Trophoblast cell (in vitro differentiated cells and primary cell): Measurements from ENCODE around the gene COQ6.

ENCODE experiments used
- DNase-seq, 2 donors: peaks; one replicate each; pipeline ENCODE4 v3.0.0-alpha.2; 2016
- H2AFZ ChIP-seq: 2 replicates; pipeline ENCODE4 v1.6.1; 2013; ENCODE audit warnings: low read length, moderate library complexity, mild to moderate bottlenecking; ENCODE audit not compliant: insufficient read depth, poor library complexity
- H2AK5ac ChIP-seq: 2 replicates; pipeline ENCODE4 v1.6.1; 2013; ENCODE audit warnings: mild to moderate bottlenecking, low read length
- H2BK120ac ChIP-seq: 2 replicates; pipeline ENCODE4 v1.6.1; 2013; ENCODE audit warnings: low read length, mild to moderate bottlenecking, moderate library complexity; ENCODE audit not compliant: insufficient read depth, poor library complexity
- H2BK12ac ChIP-seq: 2 replicates; pipeline ENCODE4 v1.6.1; 2013; ENCODE audit warnings: mild to moderate bottlenecking, low read length, moderate library complexity
- H2BK5ac ChIP-seq: 2 replicates; pipeline ENCODE4 v1.6.1; 2013; ENCODE audit warnings: low read length, low read depth, moderate library complexity, mild to moderate bottlenecking; ENCODE audit not compliant: poor library complexity
- H3K14ac ChIP-seq: 2 replicates; pipeline ENCODE4 v1.6.1; 2013; ENCODE audit warnings: mild to moderate bottlenecking, low read length
- H3K18ac ChIP-seq: 2 replicates; pipeline ENCODE4 v1.6.1; 2013; ENCODE audit warnings: mild to moderate bottlenecking, low read length
- H3K23ac ChIP-seq: 2 replicates; pipeline ENCODE4 v1.6.1; 2013; ENCODE audit warnings: low read length
- H3K27ac ChIP-seq: 2 replicates; pipeline ENCODE4 v1.5.1; 2013; ENCODE audit warnings: low read depth, mild to moderate bottlenecking, inconsistent platforms, low read length, moderate library complexity
- H3K27me3 ChIP-seq: 2 replicates; pipeline ENCODE4 v1.6.1; 2013; ENCODE audit warnings: inconsistent platforms, mild to moderate bottlenecking, low read length, moderate library complexity; ENCODE audit not compliant: insufficient read depth
- H3K36me3 ChIP-seq, 2 experiments: 1 replicate in 1 of 2; 2 replicates in 1 of 2; pipeline ENCODE4 v1.6.1; 2013; ENCODE audit warnings: low read length in 2 of 2, mild to moderate bottlenecking in 2 of 2, moderate library complexity in 1 of 2; ENCODE audit not compliant: insufficient read depth in 2 of 2, control insufficient read depth in 1 of 2
- H3K4ac ChIP-seq: 2 replicates; pipeline ENCODE4 v1.6.1; 2013; ENCODE audit warnings: low read depth, mild to moderate bottlenecking, low read length, moderate library complexity
- H3K4me1 ChIP-seq, 2 experiments: 1 replicate in 1 of 2; 2 replicates in 1 of 2; pipeline ENCODE4 v1.6.1; 2013; ENCODE audit warnings: low read length in 2 of 2, mild to moderate bottlenecking in 2 of 2, moderate library complexity in 1 of 2; ENCODE audit not compliant: insufficient read depth in 2 of 2, control insufficient read depth in 1 of 2
- H3K4me2 ChIP-seq: 2 replicates; pipeline ENCODE4 v1.6.1; 2013; ENCODE audit warnings: inconsistent platforms, mild to moderate bottlenecking, low read length, moderate library complexity
- H3K4me3 ChIP-seq: 2 replicates; pipeline ENCODE4 v1.5.1; 2013; ENCODE audit warnings: mild to moderate bottlenecking, low read depth, low read length, inconsistent platforms
- H3K79me1 ChIP-seq: one replicate; pipeline ENCODE4 v1.6.1; 2013; ENCODE audit warnings: low read length
- H3K79me2 ChIP-seq: 2 replicates; pipeline ENCODE4 v1.6.1; 2013; ENCODE audit warnings: low read length, mild to moderate bottlenecking; ENCODE audit not compliant: control insufficient read depth, insufficient read depth, poor library complexity
- H3K9ac ChIP-seq: 2 replicates; pipeline ENCODE4 v1.6.1; 2013; ENCODE audit warnings: mild to moderate bottlenecking, low read length
- H3K9me3 ChIP-seq: 2 replicates; pipeline ENCODE4 v1.6.1; 2013; ENCODE audit warnings: low read depth, mild to moderate bottlenecking, control low read depth, inconsistent platforms, low read length; ENCODE audit not compliant: insufficient read depth
- H4K12ac ChIP-seq: 2 replicates; pipeline ENCODE4 v1.6.1; 2013; ENCODE audit warnings: low read depth, mild to moderate bottlenecking, low read length, moderate library complexity
- H4K8ac ChIP-seq: 2 replicates; pipeline ENCODE4 v1.6.1; 2013; ENCODE audit warnings: low read depth, mild to moderate bottlenecking, low read length, moderate library complexity
- H4K91ac ChIP-seq: one replicate; pipeline ENCODE4 v1.6.1; 2013; ENCODE audit warnings: low read depth, mild to moderate bottlenecking, low read length, moderate library complexity
- WGBS: extraction: QIAGEN DNeasy Blood & Tissue Kit; methylation state at CpG from one replicate; pipeline ENCODE4 v1.1.7; 2013; ENCODE audit warnings: missing lambda C conversion rate; ENCODE audit not compliant: insufficient read length, insufficient coverage; ENCODE audit errors: extremely low coverage; 5-methylcytosine and 5-hydroxymethylcytosine counted together

The COQ6 gene

DNA sequence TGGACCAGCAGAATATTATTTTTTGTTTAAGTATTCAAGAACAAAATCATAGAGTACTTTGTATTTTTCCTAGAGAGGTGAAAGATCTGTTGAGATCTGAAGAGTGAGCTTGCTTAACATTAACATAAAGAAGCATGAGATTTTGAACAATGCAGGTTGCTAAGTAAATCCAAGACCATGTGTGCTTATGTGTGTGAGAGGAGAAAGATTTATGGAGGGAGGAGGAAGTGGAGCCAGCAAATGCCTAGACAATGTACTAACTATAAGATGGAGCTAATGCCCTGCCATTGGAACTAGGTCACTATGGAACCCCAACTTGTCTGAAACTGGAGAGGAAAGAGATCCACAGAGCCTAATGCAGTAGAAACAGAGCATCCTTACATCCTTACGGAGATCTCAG is 13.6 kb upstream of the COQ6 start:
- Histone ChIP-seq H2AK5ac (no peak overlapping the region), H3K18ac (no peak overlapping the region), H3K4me3 (no peak overlapping the region), H3K36me3 (peaks cover 6 to 20% of the 10 kb centered on the region in 2 experiments), H3K79me2 (no peaks in the 10 kb centered on the region), H3K4ac (no peak overlapping the region), H2BK120ac (no peak overlapping the region), H3K79me1 (no peaks in the 10 kb centered on the region), H2BK5ac (no peak overlapping the region), H3K4me2 (no peak overlapping the region), H4K12ac (no peak overlapping the region), H3K9ac (no peak overlapping the region), H4K91ac (no peak overlapping the region), H3K27ac (no peak overlapping the region), H3K14ac (no peak overlapping the region), H2BK12ac (no peak overlapping the region), H3K23ac (no peak overlapping the region), H3K4me1 (no peaks in the 10 kb centered on the region), H2AFZ (no peak overlapping the region), H3K9me3 (no peaks in the 10 kb centered on the region), H3K27me3 (no peaks in the 10 kb centered on the region), H4K8ac (no peak overlapping the region)
- no peak for DNase-seq
- WGBS = no CpG with 5 or more reads among the region's 1 CpG

DNA sequence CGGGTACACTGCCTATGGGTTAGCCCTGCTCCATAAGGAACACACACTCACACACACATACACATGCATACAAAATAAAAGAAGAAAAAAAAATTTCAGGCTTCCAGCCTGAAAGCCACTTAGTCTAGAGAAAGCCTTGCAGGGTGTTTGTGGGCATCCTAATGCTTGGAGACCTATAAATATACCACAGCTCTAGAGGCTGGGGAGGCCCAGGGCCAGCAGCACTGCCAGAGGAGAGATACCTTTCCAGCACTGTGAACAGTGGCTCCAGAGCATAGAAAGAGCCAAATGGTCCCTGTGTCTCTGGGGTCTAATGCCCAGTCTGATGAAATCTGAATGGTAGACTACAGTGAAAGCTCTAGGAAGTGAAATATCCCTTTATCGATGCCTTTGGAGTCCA is 13.1 kb upstream of the COQ6 start:
- Histone ChIP-seq H2AK5ac (no peak overlapping the region), H2BK120ac (no peak overlapping the region), H4K8ac (no peak overlapping the region), H2BK12ac (no peak overlapping the region), H3K4me3 (no peak overlapping the region), H3K14ac (no peak overlapping the region), H3K79me2 (no peaks in the 10 kb centered on the region), H2AFZ (no peak overlapping the region), H3K9ac (no peak overlapping the region), H3K4ac (no peak overlapping the region), H3K18ac (no peak overlapping the region), H2BK5ac (no peak overlapping the region), H3K27me3 (no peaks in the 10 kb centered on the region), H4K91ac (no peak overlapping the region), H3K27ac (no peak overlapping the region), H3K23ac (no peak overlapping the region), H3K79me1 (no peaks in the 10 kb centered on the region), H3K9me3 (no peaks in the 10 kb centered on the region), H4K12ac (no peak overlapping the region), H3K4me2 (no peak overlapping the region), H3K36me3 (peaks cover 6 to 16% of the 10 kb centered on the region in 2 experiments), H3K4me1 (no peaks in the 10 kb centered on the region)
- no peak for DNase-seq
- no CpG with 5 or more reads among the region's 2 CpGs for WGBS

DNA sequence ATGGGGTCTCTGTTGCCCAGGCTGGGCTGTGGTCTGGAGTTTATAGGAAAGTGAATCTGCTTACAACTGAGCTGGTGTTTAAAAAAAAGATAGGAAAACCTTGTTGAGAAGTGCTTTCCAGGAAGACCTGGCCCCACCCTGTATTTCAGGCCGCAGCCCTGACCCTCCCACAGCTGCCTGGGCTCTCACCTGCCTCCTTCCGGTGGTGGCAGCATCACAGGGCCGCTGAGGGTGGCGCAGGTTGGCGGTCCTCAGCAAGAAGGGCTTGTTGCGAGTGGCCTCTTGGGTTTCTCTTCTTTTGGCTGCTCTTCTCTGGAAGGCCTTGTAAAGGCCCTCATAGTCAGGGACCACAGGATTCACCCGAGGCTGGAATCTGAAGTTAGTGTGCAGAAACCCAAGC is 7.9 kb upstream of the COQ6 start:
- no peak overlapping the region for H3K14ac ChIP-seq
- H4K91ac ChIP-seq = no peak overlapping the region
- H3K27me3 ChIP-seq = no peaks in the 10 kb centered on the region
- no peak overlapping the region for H3K4ac ChIP-seq
- no peak overlapping the region for H4K8ac ChIP-seq
- H3K27ac ChIP-seq = no peak overlapping the region
- H3K79me2 ChIP-seq = no peaks in the 10 kb centered on the region
- H2AK5ac ChIP-seq = no peak overlapping the region
- H3K4me2 ChIP-seq = no peak overlapping the region
- no peak overlapping the region for H4K12ac ChIP-seq
- H2BK12ac ChIP-seq = no peak overlapping the region
- H2AFZ ChIP-seq = no peak overlapping the region
- WGBS = no CpG with 5 or more reads among the region's 7 CpGs
- peaks cover 3 to 7% of the 10 kb centered on the region in 2 experiments for H3K36me3 ChIP-seq
- no peak overlapping the region for H3K4me3 ChIP-seq
- H3K9me3 ChIP-seq = no peaks in the 10 kb centered on the region
- no peaks in the 10 kb centered on the region for H3K4me1 ChIP-seq
- DNase-seq = no peak
- no peak overlapping the region for H3K23ac ChIP-seq
- no peak overlapping the region for H3K9ac ChIP-seq
- H2BK5ac ChIP-seq = no peak overlapping the region
- no peak overlapping the region for H3K18ac ChIP-seq
- no peak overlapping the region for H2BK120ac ChIP-seq
- no peaks in the 10 kb centered on the region for H3K79me1 ChIP-seq

DNA sequence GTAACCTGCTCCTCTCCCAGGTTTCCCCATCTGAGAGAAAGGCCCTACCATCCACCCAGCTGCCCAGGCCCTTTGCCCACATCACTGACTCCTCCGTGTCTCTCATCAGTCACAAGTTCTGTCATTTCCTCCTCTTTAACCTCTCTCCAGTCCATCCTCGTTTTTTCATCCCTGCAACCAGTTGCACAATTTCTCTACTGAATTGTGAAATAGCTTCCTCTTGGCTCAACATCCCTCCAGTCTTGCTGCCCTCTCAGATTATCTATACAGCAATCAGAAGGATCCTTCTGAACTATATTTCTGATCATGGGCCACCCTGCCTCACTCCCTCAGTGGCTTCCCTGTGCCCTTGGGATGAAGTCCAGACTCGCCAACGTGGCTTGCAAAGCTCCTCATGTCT is 7.0 kb upstream of the COQ6 start:
- Histone ChIP-seq H3K4me1 (no peaks in the 10 kb centered on the region), H4K8ac (no peak overlapping the region), H4K12ac (no peak overlapping the region), H2AK5ac (no peak overlapping the region), H3K4me2 (no peak overlapping the region), H3K79me1 (no peaks in the 10 kb centered on the region), H3K4ac (no peak overlapping the region), H4K91ac (no peak overlapping the region), H3K79me2 (no peaks in the 10 kb centered on the region), H3K4me3 (no peak overlapping the region), H2AFZ (no peak overlapping the region), H3K23ac (no peak overlapping the region), H3K18ac (no peak overlapping the region), H3K14ac (no peak overlapping the region), H3K36me3 (peaks cover 3 to 7% of the 10 kb centered on the region in 2 experiments), H3K9me3 (no peaks in the 10 kb centered on the region), H3K27me3 (no peaks in the 10 kb centered on the region), H2BK12ac (no peak overlapping the region), H3K27ac (no peak overlapping the region), H2BK120ac (no peak overlapping the region), H3K9ac (no peak overlapping the region), H2BK5ac (no peak overlapping the region)
- no CpG with 5 or more reads among the region's 4 CpGs for WGBS
- peak in 1 of 2 donors; percentile 63 for DNase-seq
